ENCODE data around the gene AKAP13.

The AKAP13 gene

GRCh38 chr15:85700767-85701166 is 320.4 kb downstream of the AKAP13 start:
- DNase-seq = no peak

- DNase-seq = no peak
These were observed 322.1 kb downstream of the AKAP13 start for GRCh38 chr15:85702321-85703101.

GRCh38 chr15:85704066-85704465 is 323.7 kb downstream of the AKAP13 start:
- DNase-seq = no peak

GRCh38 chr15:85704720-85705429 is 324.5 kb downstream of the AKAP13 start:
- DNase-seq = peak in 1 of 56 donors; percentile 6

- no peak for DNase-seq
These were observed 326.5 kb downstream of the AKAP13 start for GRCh38 chr15:85706779-85707518.

- DNase-seq = no peak
These were observed 327.3 kb downstream of the AKAP13 start for GRCh38 chr15:85707519-85708338.

- no peak for DNase-seq
These were observed 328.1 kb downstream of the AKAP13 start for GRCh38 chr15:85708402-85708941.

- DNase-seq = no peak
These were observed 328.8 kb downstream of the AKAP13 start for GRCh38 chr15:85709250-85709649.

GRCh38 chr15:85710340-85710842 is 330.0 kb downstream of the AKAP13 start:
- DNase-seq = no peak

- DNase-seq = no peak
These were observed 331.3 kb downstream of the AKAP13 start for GRCh38 chr15:85711580-85712192.

GRCh38 chr15:85716261-85716660 is 335.9 kb downstream of the AKAP13 start:
- no peak for DNase-seq

- no peak for DNase-seq
These were observed 336.8 kb downstream of the AKAP13 start for GRCh38 chr15:85717212-85717611.

- no peak for DNase-seq
These were observed 338.0 kb downstream of the AKAP13 start for GRCh38 chr15:85718271-85718971.

- no peak for DNase-seq
These were observed 338.6 kb downstream of the AKAP13 start for GRCh38 chr15:85718981-85719380.

GRCh38 chr15:85722374-85723152 is 342.2 kb downstream of the AKAP13 start:
- no peak for DNase-seq

GRCh38 chr15:85723960-85724945 is 343.9 kb downstream of the AKAP13 start:
- no peak for DNase-seq

GRCh38 chr15:85725019-85725418 is 344.6 kb downstream of the AKAP13 start:
- DNase-seq = no peak
